K562 (cell line): ENCODE data around the gene ADGRA1. TPM values are rescaled to one million over a fixed set of nuclear protein-coding genes. Genes with fewer than 3 reads are reported as not detected.

ENCODE experiments used
- ATAC-seq: fragments of 200-7000 bp; cut with Tn5 transposase; 3 replicates; pipeline ENCODE4 v1.9.1; 2020; ENCODE audit warnings: moderate library complexity
- BruUV-seq: library from RNA; stranded (reverse); fragments of 400-500 nt; replicated peaks from 2 replicates; lab custom pipeline; 2021; lab: Mats Ljungman, UMichigan
- CTCF ChIA-PET: fragments of 300-600 bp; formaldehyde crosslinking; extraction: SDS; loops from one replicate; lab custom pipeline; 2021; ENCODE audit warnings: low intra/inter-chr PET ratio; lab: Yijun Ruan, JAX
- POLR2A ChIA-PET: fragments of 300-600, 350-650 bp; sonication (Branson Sonifier 250); formaldehyde crosslinking; extraction: SDS; loops from one replicate; lab custom pipeline; 2021; ENCODE audit warnings: antibody characterized with exemption, inconsistent platforms; lab: Yijun Ruan, JAX
- DNase-seq, 4 experiments: peaks; one replicate each; pipeline versions ENCODE4 v3.0.0 to v3.0.0-alpha.2; 2011 to 2018; ENCODE audit warnings: low spot score in 3 of 4, mixed read lengths in 3 of 4; ENCODE audit errors: extremely low read depth in 1 of 4
- FAIRE-seq: peaks from 2 replicates; lab custom pipeline; 2011; peaks lifted over from hg19 to GRCh38; lab: Jason Lieb, UNC
- H2AFZ ChIP-seq: 2 replicates; pipeline ENCODE4 v1.6.0; 2011; ENCODE audit warnings: low read depth, low read length, control low read depth, inconsistent platforms
- H3K27ac ChIP-seq: fragments of 200-600 bp; 3 replicates; pipeline ENCODE4 v1.8.0; 2011; ENCODE audit warnings: low read depth, mild to moderate bottlenecking, control low read depth, inconsistent platforms, low read length, moderate library complexity, mixed read lengths; ENCODE audit errors: extremely low read depth
- H3K27me3 ChIP-seq, 2 experiments: fragments of 300-600 bp in 1 of 2; 2 replicates in 1 of 2; 3 replicates in 1 of 2; pipeline versions ENCODE4 v1.6.0 to v1.8.0; 2011; ENCODE audit warnings: inconsistent platforms in 2 of 2, low read length in 2 of 2, mild to moderate bottlenecking in 1 of 2, mixed read lengths in 1 of 2, moderate library complexity in 1 of 2; ENCODE audit not compliant: control insufficient read depth in 2 of 2, insufficient read depth in 2 of 2
- H3K36me3 ChIP-seq: fragments of 300-600 bp; 3 replicates; pipeline ENCODE4 v1.8.0; 2011; ENCODE audit warnings: mild to moderate bottlenecking, low read length, inconsistent platforms; ENCODE audit not compliant: control insufficient read depth, insufficient read depth
- H3K4me1 ChIP-seq, 2 experiments: fragments of 200-600 bp in 1 of 2; replicated peaks in 1 of 2; 2 replicates in 1 of 2; 3 replicates in 1 of 2; pipeline versions ENCODE4 v1.5.1 to v1.8.0; 2011; ENCODE audit warnings: inconsistent platforms in 2 of 2, low read length in 2 of 2, mild to moderate bottlenecking in 1 of 2, mixed read lengths in 1 of 2, moderate library complexity in 1 of 2; ENCODE audit not compliant: control insufficient read depth in 2 of 2, insufficient read depth in 2 of 2
- H3K4me2 ChIP-seq: 2 replicates; pipeline ENCODE4 v1.6.1; 2011; ENCODE audit warnings: low read length, control low read depth, inconsistent platforms, mixed read lengths; ENCODE audit not compliant: insufficient read depth
- H3K4me3 ChIP-seq: fragments of 200-600 bp; sonication (generic), shearing (Covaris generic); 2 replicates; pipeline ENCODE4 v1.5.1; 2016; ENCODE audit warnings: control low read depth, inconsistent platforms
- H3K79me2 ChIP-seq: fragments of 200-600 bp; 3 replicates; pipeline ENCODE4 v1.8.0; 2011; ENCODE audit warnings: low read length, inconsistent platforms; ENCODE audit not compliant: control insufficient read depth, insufficient read depth
- H3K9ac ChIP-seq, 2 experiments: 2 replicates each; pipeline versions ENCODE4 v1.6.0 to v1.6.1; 2011; ENCODE audit warnings: low read depth in 2 of 2, low read length in 2 of 2, control low read depth in 1 of 2, inconsistent platforms in 1 of 2, mild to moderate bottlenecking in 1 of 2, mixed read lengths in 1 of 2; ENCODE audit not compliant: insufficient read depth in 1 of 2
- H3K9me1 ChIP-seq: one replicate; pipeline ENCODE4 v1.6.0; 2011; ENCODE audit warnings: inconsistent platforms, mild to moderate bottlenecking, low read length, moderate library complexity; ENCODE audit not compliant: control insufficient read depth, insufficient read depth
- H3K9me3 ChIP-seq: replicated peaks from 2 replicates; pipeline ENCODE4 v1.5.1; 2011; ENCODE audit warnings: low read depth, low read length, inconsistent platforms; ENCODE audit not compliant: control insufficient read depth, insufficient read depth
- H4K20me1 ChIP-seq: replicated peaks from 2 replicates; pipeline ENCODE4 v1.6.1; 2011; ENCODE audit warnings: low read length, inconsistent platforms, mixed read lengths; ENCODE audit not compliant: control insufficient read depth, insufficient read depth
- BACH1 ChIP-seq: fragments of 200-800 bp; sonication (Bioruptor generic); IDR thresholded peaks from 2 replicates; pipeline ENCODE4 v1.6.1; 2016; ENCODE audit warnings: missing genetic modification characterization, missing compliant biosample characterization
- MCM5 ChIP-seq: fragments of 450-650 bp; IDR thresholded peaks from 2 replicates; pipeline ENCODE4 v1.6.1; 2016; ENCODE audit warnings: low read depth
- PYGO2 ChIP-seq: fragments of 450-650 bp; IDR thresholded peaks from 2 replicates; pipeline ENCODE4 v1.6.1; 2016; ENCODE audit warnings: mild to moderate bottlenecking, missing genetic modification characterization, moderate library complexity, missing compliant biosample characterization
- RAD51 ChIP-seq: fragments of 450-650 bp; IDR thresholded peaks from 2 replicates; pipeline ENCODE4 v1.7.1; 2016; ENCODE audit warnings: low read depth, mild to moderate bottlenecking, borderline replicate concordance
- WGBS: fragments of 100-300 bp; shearing (Covaris generic); methylation state at CpG from one replicate; pipeline ENCODE4 v1.1.6; 2016; ENCODE audit warnings: low coverage, mixed read lengths; ENCODE audit not compliant: insufficient coverage; ENCODE audit errors: missing lambda C conversion rate; 5-methylcytosine and 5-hydroxymethylcytosine counted together
- in situ Hi-C: fragments of 300-500 bp; cut with MboI; formaldehyde crosslinking; loops from 4 replicates; pipeline ENCODE4 v1.15.0; 2018; ENCODE audit warnings: inconsistent platforms, mixed read lengths
- intact Hi-C: fragments of 100-400 bp; cut with micrococcal nuclease; formaldehyde crosslinking; loops from 2 replicates; pipeline ENCODE4 v1.14.2; 2022
- polyA plus RNA-seq, 8 experiments: library from polyadenylated mRNA; depleted of rRNA in 4 of 8; stranded (reverse) in 5 of 8; unstranded in 3 of 8; fragments of >200 nt; fragmentation: Nextera tagmentation in 2 of 8; fragmentation: Illumina TruSeq in 1 of 8; extraction: Ambion mirVana in 2 of 8; extraction: Trizol in 1 of 8; gene quantifications; 2 replicates each; pipeline versions ENCODE4 v1.2.1 to v1.2.3, GENCODE V29; 2011 to 2014; ENCODE audit warnings: inconsistent platforms in 1 of 8, missing spikeins in 1 of 8
- total RNA-seq, 7 experiments: library from RNA; depleted of rRNA in 6 of 7; stranded (reverse); fragments of >200 nt in 6 of 7; fragmentation: Illumina TruSeq in 2 of 7; extraction: Trizol in 2 of 7; gene quantifications; 2 replicates each; pipeline versions ENCODE4 v1.2.1 to v1.2.3, GENCODE V29; 2011 to 2021; ENCODE audit warnings: low replicate concordance in 1 of 7
- TF ChIP-seq, protein P1 (sequence below), 2 experiments: fragments of 450-650 bp in 1 of 2; sonication (generic) in 1 of 2; formaldehyde crosslinking; conservative IDR thresholded peaks; 2 replicates each; pipeline versions ENCODE4 v1.4.0 to v1.8.1; 2020 to 2022; ENCODE audit warnings: mild to moderate bottlenecking in 1 of 2, missing genetic modification reagents in 1 of 2

Gene ADGRA1
- total and polyA plus RNA-seq, 9 of the 15 experiments (the other 6 are each of a cell fraction or from before 2014, with no cell fraction given), result not detected

DNA sequence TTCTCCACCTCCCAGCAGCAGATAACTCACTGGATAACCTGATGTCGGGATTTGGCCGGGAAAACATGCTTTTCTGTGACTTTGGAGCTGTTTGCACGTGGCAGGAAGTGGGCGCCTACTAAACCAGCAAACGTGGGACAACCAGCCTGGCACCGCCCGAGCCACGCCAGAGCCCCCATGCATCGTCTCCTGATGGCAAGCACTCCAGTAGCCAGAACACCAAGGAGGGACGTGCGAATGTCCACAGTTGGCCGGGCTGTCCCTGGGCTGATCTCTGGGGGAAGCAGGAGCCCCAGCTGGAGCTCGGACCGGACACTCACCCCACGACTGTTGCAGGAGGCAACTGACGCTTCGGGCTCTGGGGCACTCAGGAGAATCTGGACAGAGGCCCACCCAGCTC is 7.1 kb downstream of the ADGRA1 start:
- no peak overlapping the region for H2AFZ ChIP-seq
- H3K4me1 ChIP-seq, result peaks cover 0 to 13% of the 10 kb centered on the region in 2 experiments; a peak in 1 of 5 replicates
- no peak overlapping the region for H3K4me2 ChIP-seq
- in situ Hi-C loops (no loop called here), intact Hi-C loops (no loop called here)
- DNase-seq (no peak), FAIRE-seq (no peak), ATAC-seq (no peak)
- no peak overlapping the region for H3K4me3 ChIP-seq
- ChIA-PET CTCF (no interaction called here), POLR2A (interaction anchor here (0.6 kb wide), 1 partner anchor 41 kb away, joined by 3 read pairs; no protein-coding TSS in a partner anchor)
- TF ChIP-seq BACH1 (tag) (no peak), MCM5 (no peak), PYGO2 (tag) (no peak), RAD51 (no peak)
- TF ChIP-seq, protein P1, sequence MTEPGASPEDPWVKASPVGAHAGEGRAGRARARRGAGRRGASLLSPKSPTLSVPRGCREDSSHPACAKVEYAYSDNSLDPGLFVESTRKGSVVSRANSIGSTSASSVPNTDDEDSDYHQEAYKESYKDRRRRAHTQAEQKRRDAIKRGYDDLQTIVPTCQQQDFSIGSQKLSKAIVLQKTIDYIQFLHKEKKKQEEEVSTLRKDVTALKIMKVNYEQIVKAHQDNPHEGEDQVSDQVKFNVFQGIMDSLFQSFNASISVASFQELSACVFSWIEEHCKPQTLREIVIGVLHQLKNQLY (CRISPR knock-in tag; conservative IDR thresholded peaks at IDR 0.05), result no peak
- no peaks in the 10 kb centered on the region for H3K9me3 ChIP-seq
- no peak overlapping the region for H3K9ac ChIP-seq
- no peak overlapping the region for H3K27ac ChIP-seq
- no peaks in the 10 kb centered on the region for H3K79me2 ChIP-seq
- no peaks in the 10 kb centered on the region for H3K36me3 ChIP-seq
- WGBS, result under 1% methylated on average over 15 of the region's 17 CpGs
- no TSS peak for BruUV-seq
- H3K27me3 ChIP-seq, result peaks cover 2 to 81% of the 10 kb centered on the region in 2 experiments; a peak in 3 of 5 replicates
- H4K20me1 ChIP-seq, result 0 out of 2 replicates have a peak, but pooled peaks cover 9% of the 10 kb centered on the region
- H3K9me1 ChIP-seq, result peaks cover 2% of the 10 kb centered on the region
